ENCODE data around the gene ZDHHC18.

The ZDHHC18 gene

GRCh38 chr1:26826261-26827105, at the start of gene ZDHHC18:
Gene ZDHHC18 (plus strand): TSS chr1:26826688. CDS start chr1:26826805, 117 bp downstream.
- DNase-seq, result peak in 42 of 56 donors; percentile 6 to 76 (median 55)

GRCh38 chr1:26779098-26779668, 47.3 kb upstream of the ZDHHC18 start:
- DNase-seq, result no peak

GRCh38 chr1:26780344-26780957, 46.0 kb upstream of the ZDHHC18 start:
- peak in 3 of 56 donors; percentile 10 to 23 (median 22) for DNase-seq

- DNase-seq, result no peak
Observed at GRCh38 chr1:26781206-26781825, 45.2 kb upstream of the ZDHHC18 start.

- DNase-seq, result no peak
Observed at GRCh38 chr1:26782521-26783212, 43.8 kb upstream of the ZDHHC18 start.

- no peak for DNase-seq
Observed at GRCh38 chr1:26783646-26784022, 42.9 kb upstream of the ZDHHC18 start.

GRCh38 chr1:26784023-26784871, 42.2 kb upstream of the ZDHHC18 start:
- peak in 46 of 56 donors; percentile 4 to 84 (median 46) for DNase-seq

GRCh38 chr1:26784886-26785285, 41.6 kb upstream of the ZDHHC18 start:
- no peak for DNase-seq

- DNase-seq, result peak in 12 of 56 donors; percentile 5 to 50 (median 24)
Observed at GRCh38 chr1:26785611-26786436, 40.7 kb upstream of the ZDHHC18 start.

- peak in 28 of 56 donors; percentile 6 to 55 (median 28) for DNase-seq
Observed at GRCh38 chr1:26786437-26787380, 39.8 kb upstream of the ZDHHC18 start.

- DNase-seq, result peak in 1 of 56 donors; percentile 53
Observed at GRCh38 chr1:26787381-26787705, 39.1 kb upstream of the ZDHHC18 start.

GRCh38 chr1:26787706-26788514, 38.6 kb upstream of the ZDHHC18 start, which contains the start of gene PIGV:
Gene PIGV (plus strand): TSS chr1:26787950. CDS start chr1:26790816, 2,866 bp downstream.
- DNase-seq, result peak; percentile 41 to 95 (median 87)

- peak in 1 of 56 donors; percentile 48 for DNase-seq
Observed at GRCh38 chr1:26788515-26788785, 38.0 kb upstream of the ZDHHC18 start.

- DNase-seq, result peak in 54 of 56 donors; percentile 17 to 88 (median 72)
Observed at GRCh38 chr1:26788836-26789611, 37.5 kb upstream of the ZDHHC18 start.

GRCh38 chr1:26789612-26789865, 36.9 kb upstream of the ZDHHC18 start:
- no peak for DNase-seq

GRCh38 chr1:26789931-26790330, 36.6 kb upstream of the ZDHHC18 start:
- DNase-seq, result no peak

GRCh38 chr1:26790551-26790953, 35.9 kb upstream of the ZDHHC18 start:
- DNase-seq, result no peak
